SK-N-SH (cell line): ENCODE measurements around the gene PPL. TPM values are rescaled to one million over a fixed set of nuclear protein-coding genes. Genes with fewer than 3 reads are reported as not detected.

Experiments used
- CTCF ChIA-PET: fragments of 300-600, 350-600 bp; formaldehyde crosslinking; extraction: SDS; loops from one replicate; lab custom pipeline; 2021; lab: Yijun Ruan, JAX
- POLR2A ChIA-PET: fragments of 350-600 bp; sonication (Branson Sonifier 250); formaldehyde crosslinking; extraction: SDS; loops from one replicate; lab custom pipeline; 2020; ENCODE audit warnings: antibody characterized with exemption, inconsistent platforms; lab: Yijun Ruan, JAX
- DNase-seq: peaks from one replicate; pipeline ENCODE4 v3.0.0; 2012
- H2AFZ ChIP-seq: fragments of 200-600 bp; sonication (generic); 2 replicates; pipeline ENCODE4 v1.8.1; 2016; ENCODE audit warnings: antibody characterized with exemption, mild to moderate bottlenecking, low read depth
- H3F3A ChIP-seq: fragments of 200-600 bp; sonication (generic); replicated peaks from 2 replicates; pipeline ENCODE3; 2016; ENCODE audit warnings: antibody characterized with exemption, mild to moderate bottlenecking; ENCODE audit not compliant: insufficient read depth
- H3K27ac ChIP-seq, 2 experiments: fragments of 200-500 bp in 1 of 2; fragments of 200-600 bp in 1 of 2; sonication (Bioruptor generic) in 1 of 2; sonication (generic), shearing (Covaris generic) in 1 of 2; 2 replicates each; pipeline versions ENCODE4 v1.5.1 to v1.6.1; 2014 to 2016; ENCODE audit warnings: low read depth in 2 of 2, inconsistent platforms in 1 of 2, low read length in 1 of 2, mild to moderate bottlenecking in 1 of 2, mixed read lengths in 1 of 2
- H3K27me3 ChIP-seq: fragments of 200-600 bp; sonication (generic), shearing (Covaris generic); 2 replicates; pipeline ENCODE4 v1.6.1; 2016; ENCODE audit warnings: mixed run types; ENCODE audit not compliant: insufficient read depth
- H3K36me3 ChIP-seq, 2 experiments: fragments of 200-500 bp in 1 of 2; fragments of 200-600 bp in 1 of 2; sonication (Bioruptor generic) in 1 of 2; sonication (generic) in 1 of 2; replicated peaks in 1 of 2; 2 replicates each; pipeline versions ENCODE3 to v1.5.1; 2014 to 2016; ENCODE audit warnings: low read length in 1 of 2, mild to moderate bottlenecking in 1 of 2; ENCODE audit not compliant: insufficient read depth in 2 of 2, control insufficient read depth in 1 of 2
- H3K4me1 ChIP-seq, 2 experiments: fragments of 200-500 bp in 1 of 2; fragments of 200-600 bp in 1 of 2; sonication (Bioruptor generic) in 1 of 2; sonication (generic), shearing (Covaris generic) in 1 of 2; 2 replicates each; pipeline versions ENCODE4 v1.5.1 to v1.6.1; 2014 to 2016; ENCODE audit warnings: low read depth in 1 of 2, low read length in 1 of 2, mixed run types in 1 of 2; ENCODE audit not compliant: insufficient read depth in 2 of 2, control insufficient read depth in 1 of 2
- H3K4me2 ChIP-seq: fragments of 200-600 bp; sonication (generic), shearing (Covaris generic); 2 replicates; pipeline ENCODE4 v1.6.1; 2017; ENCODE audit warnings: mixed run types
- H3K4me3 ChIP-seq, 2 experiments: fragments of 200-500 bp in 1 of 2; fragments of 200-600 bp in 1 of 2; sonication (Bioruptor generic) in 1 of 2; sonication (generic), shearing (Covaris generic) in 1 of 2; 2 replicates each; pipeline versions ENCODE4 v1.5.1 to v1.8.1; 2014 to 2016; ENCODE audit warnings: low read depth in 2 of 2, inconsistent platforms in 1 of 2, low read length in 1 of 2, mild to moderate bottlenecking in 1 of 2, mixed read lengths in 1 of 2, moderate library complexity in 1 of 2
- H3K79me2 ChIP-seq: fragments of 200-600 bp; sonication (generic); 2 replicates; pipeline ENCODE4 v1.8.1; 2017; ENCODE audit warnings: mild to moderate bottlenecking; ENCODE audit not compliant: insufficient read depth
- H3K9ac ChIP-seq: fragments of 200-600 bp; sonication (generic); 2 replicates; pipeline ENCODE4 v1.6.1; 2017; ENCODE audit warnings: mixed run types
- H3K9me2 ChIP-seq: fragments of 200-600 bp; sonication (generic); 2 replicates; pipeline ENCODE4 v1.6.1; 2017; ENCODE audit warnings: mixed run types
- H3K9me3 ChIP-seq: fragments of 200-600 bp; sonication (generic); 2 replicates; pipeline ENCODE4 v1.6.1; 2017; ENCODE audit warnings: mixed run types, mild to moderate bottlenecking, moderate library complexity
- H4K20me1 ChIP-seq: fragments of 200-600 bp; sonication (generic); 2 replicates; pipeline ENCODE4 v1.6.1; 2017; ENCODE audit warnings: mild to moderate bottlenecking, mixed run types; ENCODE audit not compliant: insufficient read depth
- CHD2 ChIP-seq: fragments of 150-350 bp; IDR thresholded peaks from 2 replicates; pipeline ENCODE4 v1.6.1; 2018; ENCODE audit warnings: low read length; ENCODE audit not compliant: partially characterized antibody
- CTCF ChIP-seq: fragments of 200-600 bp; sonication (generic); IDR thresholded peaks from 2 replicates; pipeline ENCODE4 v1.6.1; 2017; ENCODE audit warnings: antibody characterized with exemption, mild to moderate bottlenecking, moderate library complexity
- EZH2phosphoT487 ChIP-seq: fragments of 200-600 bp; sonication (generic); IDR thresholded peaks from 2 replicates; pipeline ENCODE4 v1.6.1; 2017; ENCODE audit warnings: low read depth, mixed run types, mild to moderate bottlenecking, antibody characterized with exemption, moderate library complexity, borderline replicate concordance
- FOXJ3 ChIP-seq: sonication (generic); formaldehyde crosslinking; IDR thresholded peaks from 2 replicates; pipeline ENCODE4 v1.5.1; 2020; ENCODE audit warnings: mild to moderate bottlenecking, missing genetic modification reagents
- FOXM1 ChIP-seq: IDR thresholded peaks from 2 replicates; pipeline ENCODE4 v1.4.0; 2012; ENCODE audit warnings: low read depth, mild to moderate bottlenecking
- MAX ChIP-seq: IDR thresholded peaks from 2 replicates; pipeline ENCODE4 v1.4.0; 2012; ENCODE audit warnings: low read depth
- MEF2A ChIP-seq: IDR thresholded peaks from 2 replicates; pipeline ENCODE4 v1.4.0; 2012; ENCODE audit warnings: low read depth, borderline replicate concordance
- NRF1 ChIP-seq: IDR thresholded peaks from 2 replicates; pipeline ENCODE4 v1.6.1; 2012; ENCODE audit warnings: low read depth, mild to moderate bottlenecking, low read length
- RAD21 ChIP-seq: IDR thresholded peaks from 2 replicates; pipeline ENCODE4 v1.6.1; 2012; ENCODE audit warnings: mild to moderate bottlenecking, low read length
- RCOR1 ChIP-seq: fragments of 150-350 bp; IDR thresholded peaks from 2 replicates; pipeline ENCODE4 v1.6.1; 2017; ENCODE audit warnings: antibody characterized with exemption, low read length
- RXRA ChIP-seq: IDR thresholded peaks from 2 replicates; pipeline ENCODE4 v1.4.0; 2012; ENCODE audit warnings: low read depth, mild to moderate bottlenecking, borderline replicate concordance
- TAF1 ChIP-seq: IDR thresholded peaks from 2 replicates; pipeline ENCODE4 v1.6.1; 2012; ENCODE audit warnings: low read depth, mild to moderate bottlenecking, low read length, moderate library complexity, borderline replicate concordance
- USF1 ChIP-seq: IDR thresholded peaks from 2 replicates; pipeline ENCODE4 v1.4.0; 2012; ENCODE audit warnings: low read depth, borderline replicate concordance
- ZBTB33 ChIP-seq: IDR thresholded peaks from 2 replicates; pipeline ENCODE4 v1.4.0; 2012; ENCODE audit warnings: low read depth, borderline replicate concordance
- whole genome bisulfite sequencing: methylation state at CpG from one replicate; pipeline ENCODE4 v1.1.6; 2017; ENCODE audit warnings: low lambda C conversion rate; 5-methylcytosine and 5-hydroxymethylcytosine counted together
- polyA plus RNA-seq, 3 experiments: library from polyadenylated mRNA; depleted of rRNA; stranded (reverse); fragments of >200 nt; gene quantifications; 2 replicates each; pipeline ENCODE4 v1.2.3, GENCODE V29; 2012

Gene PPL
- polyA plus RNA-seq, 1 of the 3 experiments (the other 2 are of a cell fraction) = 24.6 TPM

GRCh38 chr16:4900036-4900435 is 36.9 kb downstream of the PPL start:
- H3K4me1 ChIP-seq = no peaks in the 10 kb centered on the region
- no peaks in the 10 kb centered on the region for H3K27me3 ChIP-seq
- no peak overlapping the region for H3K4me3 ChIP-seq
- H3F3A ChIP-seq = no peaks in the 10 kb centered on the region
- no peak overlapping the region for H3K27ac ChIP-seq
- 75% methylated on average over 8 of the region's 8 CpGs for WGBS
- H3K9me2 ChIP-seq = no peaks in the 10 kb centered on the region
- no peaks in the 10 kb centered on the region for H4K20me1 ChIP-seq
- no peak overlapping the region for H2AFZ ChIP-seq
- DNase-seq = no peak
- CTCF ChIA-PET = no interaction called here
- TF ChIP-seq MEF2A = no peak
- TF ChIP-seq USF1 = no peak
- TF ChIP-seq CHD2 = no peak
- no peak for TF ChIP-seq RAD21
- no peak for TF ChIP-seq EZH2phosphoT487
- no peak for TF ChIP-seq TAF1
- TF ChIP-seq NRF1 = no peak
- no peak for TF ChIP-seq MAX
- no peak for TF ChIP-seq FOXM1
- TF ChIP-seq, all 33 proteins: peak for 0
- POLR2A ChIA-PET = no interaction called here
- no peak overlapping the region for H3K4me2 ChIP-seq
- no peaks in the 10 kb centered on the region for H3K79me2 ChIP-seq
- no peaks in the 10 kb centered on the region for H3K36me3 ChIP-seq
- H3K9ac ChIP-seq = no peak overlapping the region
- H3K9me3 ChIP-seq = no peaks in the 10 kb centered on the region

GRCh38 chr16:4899474-4899846 is 37.5 kb downstream of the PPL start:
- H3K4me3 ChIP-seq = no peak overlapping the region
- H3K9me2 ChIP-seq = no peaks in the 10 kb centered on the region
- H3K79me2 ChIP-seq = no peaks in the 10 kb centered on the region
- 85% methylated on average over 6 of the region's 6 CpGs for WGBS
- no peaks in the 10 kb centered on the region for H3K27me3 ChIP-seq
- H3F3A ChIP-seq = no peaks in the 10 kb centered on the region
- DNase-seq = no peak
- peaks cover 0 to 5% of the 10 kb centered on the region in 2 experiments for H3K36me3 ChIP-seq
- no peak overlapping the region for H3K9ac ChIP-seq
- ChIA-PET POLR2A (no interaction called here), CTCF (no interaction called here)
- H4K20me1 ChIP-seq = no peaks in the 10 kb centered on the region
- H2AFZ ChIP-seq = no peak overlapping the region
- H3K4me2 ChIP-seq = no peak overlapping the region
- H3K27ac ChIP-seq = no peak overlapping the region
- H3K4me1 ChIP-seq = no peaks in the 10 kb centered on the region
- no peak for TF ChIP-seq CTCF
- TF ChIP-seq ZBTB33 = no peak
- TF ChIP-seq USF1 = no peak
- no peak for TF ChIP-seq RCOR1
- no peak for TF ChIP-seq FOXJ3
- no peak for TF ChIP-seq RXRA
- H3K9me3 ChIP-seq = no peaks in the 10 kb centered on the region
